Activated T-helper 9 cell treated with anti-CD3 and anti-CD28 coated beads, Interleukin-2, amount 50 U/mL, for 16 hours (primary cell): ENCODE results near the gene P2RX1.
"Not testable (repeated sequence)": the region's sequence is repeated elsewhere in the genome, so short reads cannot be mapped to it uniquely, and the experiment has no call there.

Source experiments
- DNase-seq: peaks from one replicate; pipeline ENCODE4 v3.0.0-alpha.2; 2020; ENCODE audit warnings: low read depth

Gene P2RX1

DNA sequence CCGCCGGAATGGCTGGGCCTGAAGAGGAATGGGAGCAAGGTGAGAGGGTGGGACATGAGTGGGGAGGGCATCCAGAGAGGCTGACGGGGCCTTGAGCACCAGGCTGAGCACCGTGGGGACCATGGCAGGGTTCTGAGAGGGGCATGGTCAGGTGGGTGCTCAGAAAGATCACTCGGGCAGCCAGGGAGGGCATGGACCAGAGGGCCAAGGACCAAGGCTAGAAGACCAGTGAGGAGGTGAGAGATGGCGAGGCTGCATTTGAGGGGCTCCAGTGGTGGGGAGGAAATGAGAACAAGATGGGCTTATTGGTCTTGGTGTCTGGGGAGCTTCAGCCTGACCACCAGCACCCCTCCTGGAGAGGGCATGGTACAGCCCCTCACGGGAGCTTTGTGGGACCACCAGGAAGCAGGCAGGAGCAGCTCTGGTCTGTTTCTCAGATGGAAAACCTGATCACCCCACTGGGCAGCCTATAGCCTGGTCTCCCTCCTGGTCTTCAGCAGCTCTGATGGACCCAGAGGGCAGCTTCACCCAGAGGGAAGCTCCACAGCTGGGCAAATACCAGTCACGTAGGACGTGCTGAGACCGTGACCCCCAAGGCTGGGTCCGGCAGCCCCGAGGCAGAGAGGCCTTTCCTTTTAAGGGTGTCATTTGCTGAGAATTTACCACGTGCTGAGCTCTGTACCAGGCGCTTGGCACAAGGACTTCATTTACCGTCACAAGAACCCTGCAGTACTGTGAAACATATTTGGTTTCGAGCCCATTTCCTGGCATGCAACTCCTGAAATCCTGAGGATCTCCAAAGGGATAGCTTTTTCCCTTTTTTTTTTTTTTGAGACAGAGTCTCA, 58.8 kb downstream of the P2RX1 start:
- DNase-seq = no peak

DNA sequence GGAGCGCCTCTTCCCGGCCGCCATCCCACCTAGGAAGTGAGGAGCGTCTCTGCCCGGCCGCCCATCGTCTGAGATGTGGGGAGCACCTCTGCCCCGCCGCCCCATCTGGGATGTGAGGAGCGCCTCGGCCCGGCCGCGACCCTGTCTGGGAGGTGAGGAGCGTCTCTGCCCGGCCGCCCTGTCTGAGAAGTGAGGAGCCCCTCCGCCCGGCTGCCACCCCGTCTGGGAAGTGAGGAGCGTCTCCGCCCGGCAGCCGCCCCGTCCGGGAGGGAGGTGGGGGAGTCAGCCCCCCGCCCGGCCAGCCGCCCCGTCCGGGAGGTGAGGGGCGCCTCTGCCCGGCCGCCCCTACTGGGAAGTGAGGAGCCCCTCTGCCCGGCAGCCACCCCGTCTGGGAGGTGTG, 62.1 kb downstream of the P2RX1 start:
- DNase-seq = not testable (repeated sequence)

DNA sequence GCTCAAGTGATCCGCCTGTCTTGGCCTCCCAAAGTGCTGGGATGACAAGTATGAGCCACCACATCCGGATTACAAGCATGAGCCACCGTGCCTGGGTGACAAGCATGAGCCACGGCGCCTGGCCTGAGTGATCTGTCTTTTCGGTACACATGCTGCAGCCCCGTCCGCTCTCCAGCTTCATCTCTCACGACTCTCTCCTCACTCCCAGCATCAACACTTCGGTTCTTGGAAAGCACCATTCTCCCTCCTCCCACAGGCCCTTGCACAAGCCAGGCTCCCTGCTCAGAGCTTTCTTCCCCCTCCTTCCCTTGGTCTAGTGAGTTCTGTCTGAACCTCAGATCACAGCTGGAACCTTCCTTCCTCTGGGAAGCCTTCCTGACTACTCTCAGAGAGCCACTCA, 63.7 kb downstream of the P2RX1 start:
- no peak for DNase-seq

DNA sequence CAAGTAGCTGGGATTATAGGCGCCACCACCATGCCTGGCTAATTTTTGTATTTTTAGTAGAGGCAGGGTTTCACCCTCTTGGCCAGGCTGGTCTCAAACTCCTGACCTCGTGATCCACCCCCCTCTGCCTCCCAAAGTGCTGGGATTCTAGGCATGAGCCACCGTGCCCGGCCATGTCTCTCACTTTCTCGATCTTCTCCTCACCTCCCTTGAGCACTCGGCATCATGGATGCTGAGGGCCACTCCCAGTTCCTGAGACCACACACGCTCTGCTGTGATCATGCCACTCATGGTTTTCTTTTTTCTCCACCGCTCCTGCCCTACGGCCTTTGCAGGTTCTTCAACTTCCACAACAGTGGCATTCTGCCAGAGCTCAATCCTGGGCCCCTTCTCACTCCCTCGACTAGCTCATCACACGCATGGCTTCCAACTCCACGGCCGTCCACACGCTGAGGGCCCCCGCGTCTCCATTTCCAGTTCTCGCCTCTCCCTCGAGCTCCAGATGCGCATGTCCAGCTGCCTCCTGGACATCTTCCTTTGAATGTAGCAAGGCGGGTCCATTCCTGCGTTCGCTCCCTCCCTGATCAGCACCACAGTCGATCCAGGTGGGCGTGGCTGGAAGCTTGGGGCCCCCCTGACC, 64.7 kb downstream of the P2RX1 start:
- no peak for DNase-seq

DNA sequence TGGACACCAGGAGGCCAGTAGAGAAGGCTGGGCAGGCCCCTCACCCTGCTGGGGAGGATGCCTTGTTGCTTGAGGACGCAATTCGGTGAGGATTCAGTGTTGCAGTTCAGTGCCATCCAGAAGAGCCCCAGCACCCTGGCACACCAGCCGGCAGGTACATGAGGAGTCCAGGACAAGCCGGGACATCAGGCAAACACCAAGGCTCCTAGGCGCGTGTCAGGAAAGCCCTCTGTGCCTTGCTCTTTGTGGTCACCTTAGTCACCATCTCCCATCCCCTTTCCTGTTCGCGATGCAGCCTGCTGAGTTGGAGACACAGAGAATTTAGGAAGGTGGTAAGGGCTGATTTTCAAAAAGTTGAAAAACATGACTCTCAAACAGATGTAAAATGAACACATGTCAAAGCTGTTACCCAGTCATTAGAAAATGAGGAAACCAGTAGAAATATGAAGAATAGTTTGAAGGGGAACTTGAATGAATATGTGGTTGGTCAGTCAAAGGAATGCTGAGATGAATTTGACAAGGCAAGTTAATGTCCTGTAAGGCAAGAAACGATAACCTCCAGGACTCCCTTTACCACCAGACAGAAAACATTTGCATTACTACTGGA, 67.9 kb downstream of the P2RX1 start:
- DNase-seq = no peak

DNA sequence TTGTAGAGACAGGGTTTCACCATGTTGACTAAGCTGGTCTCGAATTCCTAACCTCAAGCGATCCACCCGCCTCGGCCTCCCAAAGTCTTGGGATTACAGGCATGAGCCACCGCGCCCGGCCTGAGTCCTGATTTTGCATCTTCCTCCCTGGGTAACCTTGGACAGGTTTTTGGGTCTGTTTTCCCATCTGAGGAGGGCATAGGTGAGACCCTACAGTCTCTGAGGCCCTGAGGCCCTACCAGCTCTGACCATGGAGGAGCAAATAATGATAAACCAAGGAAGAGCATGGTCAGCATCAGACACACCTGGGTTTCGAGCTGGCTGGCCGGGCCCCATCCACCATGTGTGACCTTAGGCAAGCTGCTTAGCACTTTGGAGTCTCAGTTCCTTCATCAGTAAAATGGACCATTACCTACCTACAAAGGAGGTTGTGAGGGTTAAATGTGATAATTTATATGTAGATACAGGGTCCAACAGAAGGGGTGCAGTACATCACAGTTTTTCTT, 69.0 kb downstream of the P2RX1 start:
- no peak for DNase-seq
